NCI-H2081 treated with DMSO at 0.1 percent for 48 hours (cell line): ENCODE results near the gene MRPS30.
"Not testable (repeated sequence)": the region's sequence is repeated elsewhere in the genome, so short reads cannot be mapped to it uniquely, and the experiment has no call there.

ENCODE experiments used
- DNase-seq: peaks from one replicate; lab custom pipeline; 2025; lab: John Stamatoyannopoulos, UW

The MRPS30 gene

GRCh38 chr5:44821164-44821563 lies 12.4 kb downstream of the MRPS30 start:
- no peak for DNase-seq

GRCh38 chr5:44824662-44825061 lies 15.9 kb downstream of the MRPS30 start:
- DNase-seq, result not testable (repeated sequence)

GRCh38 chr5:44827681-44828080 lies 18.9 kb downstream of the MRPS30 start:
- DNase-seq, result no peak

- no peak for DNase-seq
Measured at GRCh38 chr5:44828719-44829118, 20.0 kb downstream of the MRPS30 start.

GRCh38 chr5:44830951-44831350 lies 22.2 kb downstream of the MRPS30 start:
- no peak for DNase-seq

GRCh38 chr5:44833249-44833648 lies 24.5 kb downstream of the MRPS30 start:
- DNase-seq, result no peak

- DNase-seq, result no peak
Measured at GRCh38 chr5:44835693-44836092, 26.9 kb downstream of the MRPS30 start.

GRCh38 chr5:44839018-44839681 lies 30.4 kb downstream of the MRPS30 start:
- no peak for DNase-seq

- no peak for DNase-seq
Measured at GRCh38 chr5:44842496-44843282, 33.9 kb downstream of the MRPS30 start.

GRCh38 chr5:44844744-44845143 lies 36.0 kb downstream of the MRPS30 start:
- no peak for DNase-seq

GRCh38 chr5:44845777-44846176 lies 37.0 kb downstream of the MRPS30 start:
- peak; percentile 99 for DNase-seq

- no peak for DNase-seq
Measured at GRCh38 chr5:44847206-44847852, 38.6 kb downstream of the MRPS30 start.

GRCh38 chr5:44860267-44860666 lies 51.5 kb downstream of the MRPS30 start:
- DNase-seq, result no peak

- DNase-seq, result no peak
Measured at GRCh38 chr5:44862808-44863207, 54.1 kb downstream of the MRPS30 start.
